GM21447 (cell line): ENCODE measurements around the gene NRP2.

ENCODE experiments used
- ATAC-seq: cut with Tn5 transposase; IDR thresholded peaks from one replicate; pipeline ENCODE4 v1.9.1; 2021; ENCODE audit not compliant: unreplicated experiment

The NRP2 gene

DNA sequence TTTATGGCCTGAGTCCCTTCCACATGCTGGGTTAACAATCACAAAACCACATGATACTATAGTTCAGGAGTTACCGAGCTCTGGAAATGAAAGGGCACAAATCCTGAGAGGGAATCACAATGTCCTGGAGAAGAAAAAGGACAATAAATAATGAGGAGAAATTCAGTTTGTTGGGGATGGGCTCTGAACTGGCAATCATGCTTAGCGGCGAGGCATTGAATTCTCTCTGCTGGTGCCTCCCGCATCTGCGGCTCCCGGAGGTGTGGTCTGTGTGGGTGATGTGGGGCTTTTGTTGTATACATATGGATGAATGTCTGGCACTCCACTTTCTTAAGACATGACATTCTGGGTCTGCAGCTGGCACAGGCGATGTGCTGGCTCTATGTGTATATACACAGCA lies 46.1 kb downstream of the NRP2 start:
- no peak for ATAC-seq

DNA sequence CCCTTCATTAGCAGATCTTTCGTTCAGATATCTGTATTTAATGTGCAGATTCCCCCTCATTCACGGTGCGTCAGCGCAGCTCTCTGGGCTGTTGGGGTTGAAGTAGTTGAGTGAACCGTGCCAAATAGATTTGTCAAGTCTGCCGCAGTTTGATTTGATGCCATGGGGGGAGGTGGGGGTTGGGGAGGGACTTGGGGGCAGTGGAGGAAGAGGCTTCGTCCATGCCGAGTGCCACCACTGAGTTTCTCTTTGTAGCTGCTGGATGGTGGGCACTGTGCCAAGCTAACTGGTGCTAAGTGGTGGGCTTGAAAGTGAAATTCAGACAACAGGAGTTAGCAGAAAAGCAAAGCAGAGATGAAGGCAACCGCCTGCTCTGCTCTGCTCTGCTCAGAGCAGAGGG lies 47.9 kb downstream of the NRP2 start:
- no peak for ATAC-seq

DNA sequence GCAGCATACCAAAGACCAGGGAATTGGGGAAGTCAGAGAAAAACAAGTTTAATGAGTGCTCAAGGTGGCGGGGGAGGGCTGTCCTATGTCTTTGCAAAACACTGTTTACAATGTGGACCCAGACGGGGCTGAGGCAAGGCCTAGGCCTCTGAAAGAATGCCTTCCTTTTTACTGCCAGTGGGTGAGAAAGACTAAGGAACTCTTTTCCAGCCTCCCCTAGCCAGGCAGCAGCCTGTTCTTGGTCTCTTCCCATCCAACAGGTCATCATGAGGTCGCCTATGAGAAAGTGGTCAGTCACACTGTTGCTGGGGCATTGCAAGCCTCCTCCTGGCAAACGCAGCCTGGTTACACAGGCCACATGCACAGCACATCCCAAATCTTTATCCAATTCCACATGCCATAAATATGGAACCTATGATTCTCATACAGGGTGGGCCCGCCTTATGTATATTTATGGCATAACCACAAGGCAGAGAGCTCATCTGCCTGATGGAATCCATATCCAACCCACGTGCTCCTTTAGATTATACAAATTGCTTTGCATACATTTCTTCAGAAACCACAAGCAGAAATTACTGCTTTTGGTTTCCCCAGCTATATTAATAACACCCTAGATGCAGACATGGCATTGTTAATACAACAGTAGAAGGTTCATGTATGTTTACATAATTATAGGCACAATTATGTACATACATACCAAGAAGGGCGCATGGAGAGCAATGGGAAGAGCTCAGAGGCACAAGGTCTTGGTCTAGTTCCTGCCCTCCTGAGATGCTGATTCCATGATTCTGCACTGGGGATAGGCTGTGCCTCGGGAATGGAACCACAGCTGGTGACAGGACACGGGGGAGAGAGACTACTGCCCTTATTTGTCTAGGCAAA lies 48.6 kb downstream of the NRP2 start:
- ATAC-seq = no peak

DNA sequence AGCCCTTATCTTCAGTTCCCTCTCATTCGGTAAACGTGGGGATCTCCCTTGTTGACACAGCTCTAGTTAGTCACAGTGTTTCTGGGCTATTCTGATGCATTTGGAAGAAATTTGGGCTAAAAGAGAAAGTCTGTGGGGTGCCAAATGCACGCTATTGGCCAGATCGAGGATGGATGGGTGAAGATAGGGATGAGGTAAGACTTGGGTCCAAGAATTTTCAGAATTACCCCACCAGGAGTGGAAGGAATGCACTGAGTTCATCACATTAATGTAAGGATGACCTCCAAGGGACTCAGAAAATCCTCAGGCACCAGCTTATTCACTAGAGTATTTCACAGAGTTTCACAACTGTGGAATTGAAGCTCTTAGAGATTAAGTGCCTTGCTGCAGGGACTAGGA lies 49.3 kb downstream of the NRP2 start:
- ATAC-seq = peak; percentile 68

DNA sequence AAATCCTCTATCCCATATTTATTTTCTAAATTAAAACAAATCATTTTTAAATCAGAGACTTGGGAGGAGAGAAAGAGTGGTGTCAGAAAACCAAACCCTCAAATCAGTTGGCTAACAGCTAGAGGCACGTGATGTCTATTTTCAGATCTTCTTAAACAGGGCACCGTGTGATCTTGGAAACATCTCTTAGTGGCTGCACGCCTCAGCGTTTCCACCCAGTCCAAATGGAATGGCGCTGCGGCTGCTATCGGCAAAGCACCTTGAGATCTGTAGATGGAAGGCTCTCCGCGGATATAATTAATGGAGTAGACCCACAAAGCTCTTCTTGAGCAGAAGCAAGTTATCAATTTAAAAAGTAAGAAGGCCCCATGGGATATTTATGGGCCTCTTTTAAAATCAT lies 50.0 kb downstream of the NRP2 start:
- no peak for ATAC-seq

DNA sequence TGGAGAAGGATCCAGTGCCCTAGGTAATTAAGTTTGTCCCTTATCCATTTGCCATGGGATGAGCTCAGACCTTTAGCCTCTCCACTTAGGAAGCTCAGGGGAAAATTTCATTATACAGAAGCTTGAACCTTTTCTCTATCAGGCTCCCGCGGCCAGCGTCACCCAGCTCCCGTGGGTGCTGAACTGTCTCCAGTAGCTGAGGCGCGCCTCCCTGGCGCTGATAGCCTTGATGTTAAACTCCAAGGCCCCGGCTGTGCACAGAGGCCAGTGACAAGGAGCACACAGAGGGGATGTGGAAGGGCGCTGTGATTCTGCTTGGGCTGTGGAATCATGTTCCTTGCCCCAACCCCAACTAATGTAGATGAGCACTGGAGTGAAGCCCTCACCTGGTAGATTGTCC lies 50.8 kb downstream of the NRP2 start:
- no peak for ATAC-seq

DNA sequence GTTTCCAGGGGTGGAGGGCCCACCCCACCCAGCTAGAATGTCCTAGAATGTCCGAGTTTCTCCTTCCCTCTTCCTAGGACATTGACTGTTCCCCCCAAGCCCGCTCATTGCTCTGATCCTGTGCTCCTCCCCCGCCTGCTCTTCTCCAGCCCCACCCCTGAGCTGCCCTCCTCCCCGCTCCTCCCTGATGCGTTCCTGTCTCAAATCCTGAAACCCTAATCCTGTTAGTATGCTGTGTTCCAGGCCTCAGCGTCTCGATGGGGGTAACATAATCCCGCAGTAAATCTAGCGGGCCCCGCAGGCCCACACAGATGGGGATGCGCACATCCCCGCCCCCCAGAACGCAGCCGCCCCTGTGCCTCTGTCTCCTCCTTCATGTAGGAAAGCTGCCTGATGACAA lies 51.3 kb downstream of the NRP2 start:
- no peak for ATAC-seq

DNA sequence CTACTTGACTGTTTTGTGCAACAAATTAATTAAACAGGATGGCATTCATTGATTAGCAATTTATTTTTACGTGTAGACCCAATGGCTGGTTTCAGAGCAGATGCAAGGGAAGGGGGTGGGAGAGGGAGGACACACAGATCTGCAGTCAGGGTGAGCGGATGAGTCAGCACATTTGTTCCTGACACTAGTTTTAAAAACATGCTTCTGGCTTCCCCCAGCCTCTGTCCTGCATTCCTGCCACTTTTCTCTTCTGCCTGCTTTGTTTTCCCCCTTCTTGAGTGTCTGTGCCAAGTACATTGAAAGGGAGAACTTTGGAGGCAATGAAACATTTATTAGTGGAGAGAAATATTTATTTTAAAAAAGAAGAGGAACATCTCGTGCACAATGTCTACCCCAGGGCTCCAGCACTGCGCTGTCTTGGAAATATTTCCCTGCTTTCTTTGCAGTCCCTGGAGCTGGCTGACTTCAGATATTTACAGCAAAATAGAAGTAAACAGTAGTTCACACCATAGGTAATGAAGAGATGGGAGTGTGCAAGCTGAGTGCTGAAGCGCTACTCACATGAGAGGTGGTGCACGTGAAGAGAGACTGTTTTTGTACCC lies 52.2 kb downstream of the NRP2 start:
- no peak for ATAC-seq

DNA sequence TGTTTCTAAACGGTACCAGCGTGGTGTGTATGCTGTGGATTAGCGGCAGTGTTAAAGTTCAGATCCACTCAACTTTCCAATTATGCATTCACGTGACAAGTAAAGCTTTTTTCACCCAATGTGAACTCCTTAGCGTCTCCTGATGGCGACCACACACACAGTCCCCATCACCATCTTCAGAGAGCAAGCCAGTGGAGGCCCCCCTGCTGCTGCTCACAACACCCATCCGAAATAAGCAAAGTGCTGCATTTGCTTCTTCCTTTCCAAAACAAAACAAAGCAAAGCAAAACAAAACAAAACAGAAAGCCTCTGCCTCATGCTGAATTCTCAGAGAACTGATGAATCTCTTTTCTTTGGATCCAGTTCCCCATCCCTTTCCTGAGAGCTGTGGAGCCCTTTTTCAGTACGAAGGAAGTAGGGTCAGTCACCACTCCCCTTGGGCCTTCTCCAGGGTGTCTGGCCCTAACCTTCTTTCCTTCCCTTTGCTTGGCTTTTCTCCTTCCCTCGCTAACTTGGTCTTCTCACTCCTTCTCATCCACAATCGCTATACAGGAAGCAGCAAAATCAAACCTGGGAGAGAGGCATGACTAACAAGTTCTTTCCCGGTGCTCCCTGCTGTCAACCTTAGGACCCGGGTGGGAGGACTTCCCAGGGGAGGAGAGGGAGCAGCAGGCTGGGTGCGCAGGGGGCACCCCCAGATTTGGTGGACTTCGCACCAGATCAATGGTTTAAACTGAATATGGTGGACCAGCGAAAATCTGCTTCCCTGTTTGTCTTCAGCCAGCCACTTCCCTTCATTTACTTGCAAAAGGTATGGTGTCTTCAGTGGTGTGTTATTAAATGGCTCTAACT lies 56.0 kb downstream of the NRP2 start:
- ATAC-seq = no peak

DNA sequence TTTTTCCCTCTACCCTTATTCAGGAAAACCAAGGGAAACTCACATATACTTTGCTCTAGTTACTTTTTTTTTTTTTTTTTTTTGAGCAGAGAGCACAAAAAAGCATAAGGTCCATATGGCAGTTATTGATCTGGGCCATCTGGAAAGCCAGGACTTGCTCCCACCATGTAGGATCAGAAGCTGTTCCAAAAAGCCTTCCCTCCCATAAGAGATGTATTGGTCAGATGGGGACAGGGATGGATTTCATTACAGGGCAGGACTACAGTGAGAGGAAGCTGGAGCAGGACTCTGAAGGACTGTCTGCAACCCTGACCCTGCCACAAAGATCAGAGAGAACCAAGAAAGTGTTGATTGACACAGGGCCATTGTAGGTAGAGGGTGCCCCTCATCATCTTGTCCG lies 57.3 kb downstream of the NRP2 start:
- ATAC-seq = no peak

DNA sequence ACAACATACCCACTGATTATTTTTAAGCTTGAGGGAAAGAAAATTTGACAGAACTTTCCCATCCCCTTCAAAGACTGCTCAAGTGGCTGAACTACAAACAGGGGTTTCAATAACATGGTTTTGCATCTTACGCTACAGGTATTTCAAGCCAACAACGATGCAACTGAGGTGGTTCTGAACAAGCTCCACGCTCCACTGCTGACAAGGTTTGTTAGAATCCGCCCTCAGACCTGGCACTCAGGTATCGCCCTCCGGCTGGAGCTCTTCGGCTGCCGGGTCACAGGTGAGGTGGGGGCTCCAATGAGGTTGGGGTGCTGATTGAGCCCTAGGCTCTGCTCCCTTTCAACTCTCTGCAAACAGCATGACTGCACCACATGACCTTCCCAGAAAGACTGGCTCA lies 58.1 kb downstream of the NRP2 start:
- no peak for ATAC-seq

DNA sequence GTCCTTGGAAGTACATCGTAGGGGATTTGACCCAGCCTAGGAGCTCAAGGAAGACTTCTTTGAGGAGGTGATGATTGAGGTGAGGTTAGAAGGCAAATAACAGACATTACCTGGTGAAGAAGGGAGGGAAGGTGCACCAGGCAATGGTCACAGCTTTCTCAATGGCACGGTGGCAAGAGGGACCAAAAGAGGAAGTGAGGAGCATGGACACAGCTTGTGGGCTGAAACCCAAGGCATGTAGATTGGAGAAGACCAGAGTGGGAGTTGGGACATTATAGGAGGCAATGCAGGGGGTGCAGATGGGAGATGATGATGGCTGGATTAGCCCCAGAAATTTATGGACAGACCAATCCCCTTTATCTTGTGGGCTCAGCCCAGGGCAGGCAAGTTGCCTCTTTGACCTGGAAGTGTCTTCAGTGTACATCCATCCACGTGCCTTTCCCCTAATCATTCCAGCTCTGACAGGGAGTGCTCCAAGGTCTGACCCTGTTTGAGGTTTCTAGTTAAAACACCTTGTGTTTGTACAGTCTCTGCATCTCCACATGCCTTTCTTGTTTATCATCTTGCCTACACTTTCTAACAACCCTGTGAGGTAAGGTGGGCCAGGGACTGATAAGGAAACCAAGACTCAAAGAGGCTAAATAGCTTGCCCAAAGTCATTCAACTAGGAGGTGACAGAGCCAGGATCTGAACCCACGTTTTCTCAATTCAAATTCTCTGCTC lies 59.1 kb downstream of the NRP2 start:
- ATAC-seq = no peak

DNA sequence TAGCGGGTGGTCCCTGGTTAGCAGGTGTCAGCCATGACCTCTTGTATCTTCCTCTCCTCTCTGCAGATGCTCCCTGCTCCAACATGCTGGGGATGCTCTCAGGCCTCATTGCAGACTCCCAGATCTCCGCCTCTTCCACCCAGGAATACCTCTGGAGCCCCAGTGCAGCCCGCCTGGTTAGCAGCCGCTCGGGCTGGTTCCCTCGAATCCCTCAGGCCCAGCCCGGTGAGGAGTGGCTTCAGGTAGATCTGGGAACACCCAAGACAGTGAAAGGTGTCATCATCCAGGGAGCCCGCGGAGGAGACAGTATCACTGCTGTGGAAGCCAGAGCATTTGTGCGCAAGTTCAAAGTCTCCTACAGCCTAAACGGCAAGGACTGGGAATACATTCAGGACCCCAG lies 60.8 kb downstream of the NRP2 start:
- ATAC-seq = no peak

DNA sequence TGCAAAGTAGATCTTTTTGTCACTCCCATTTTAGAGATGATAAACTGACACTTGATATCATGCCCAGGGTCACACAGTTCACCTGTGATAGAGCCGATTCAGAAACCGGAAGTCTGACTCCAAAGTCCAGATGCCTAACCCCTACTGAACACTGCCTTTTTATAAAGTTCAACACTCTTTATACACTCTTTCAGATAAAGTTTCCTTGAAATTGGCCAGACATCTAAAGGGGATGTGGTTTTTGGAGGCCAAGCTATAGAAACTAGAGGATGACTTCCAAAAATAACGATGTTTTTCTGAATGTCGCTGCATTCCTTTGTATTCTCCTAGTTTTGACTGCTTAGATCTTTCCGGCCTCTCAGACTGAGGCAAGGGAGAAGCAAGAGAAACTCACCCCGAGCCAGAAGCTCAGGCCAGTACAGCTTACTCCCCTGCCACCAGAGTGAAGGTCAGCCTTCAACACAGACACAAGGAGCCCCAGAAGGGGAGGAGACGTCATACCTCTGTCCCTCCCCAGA lies 61.8 kb downstream of the NRP2 start:
- no peak for ATAC-seq

DNA sequence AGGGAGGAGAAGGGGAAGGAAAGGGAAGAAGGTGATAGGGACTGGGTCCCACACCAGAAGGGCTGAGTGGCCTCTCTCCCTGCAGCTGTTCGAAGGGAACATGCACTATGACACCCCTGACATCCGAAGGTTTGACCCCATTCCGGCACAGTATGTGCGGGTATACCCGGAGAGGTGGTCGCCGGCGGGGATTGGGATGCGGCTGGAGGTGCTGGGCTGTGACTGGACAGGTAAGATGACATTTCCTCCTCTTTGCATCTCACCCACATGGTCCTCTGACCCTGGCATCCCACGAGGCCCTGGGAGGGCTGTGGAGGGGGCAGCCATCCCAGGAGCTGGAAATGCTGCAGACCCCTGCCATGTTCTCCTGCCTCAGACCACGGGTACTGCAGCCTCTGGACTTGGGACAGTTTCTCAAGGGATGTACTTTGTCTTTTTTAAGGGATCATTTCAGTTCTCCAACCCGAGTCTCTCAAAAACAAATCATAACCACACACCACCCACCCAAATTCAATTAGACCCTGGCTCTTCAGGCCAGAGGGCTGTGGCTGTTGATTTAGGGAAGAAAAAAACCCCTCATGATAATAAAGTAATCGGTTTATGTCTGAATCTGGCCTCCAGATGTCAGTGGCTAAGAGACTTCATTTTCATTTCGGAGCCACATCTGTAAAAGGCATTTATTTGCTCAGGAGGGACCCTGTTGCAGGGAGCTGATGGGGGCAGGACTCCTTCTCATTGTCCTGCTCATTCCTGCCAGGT lies 63.5 kb downstream of the NRP2 start:
- ATAC-seq = no peak

DNA sequence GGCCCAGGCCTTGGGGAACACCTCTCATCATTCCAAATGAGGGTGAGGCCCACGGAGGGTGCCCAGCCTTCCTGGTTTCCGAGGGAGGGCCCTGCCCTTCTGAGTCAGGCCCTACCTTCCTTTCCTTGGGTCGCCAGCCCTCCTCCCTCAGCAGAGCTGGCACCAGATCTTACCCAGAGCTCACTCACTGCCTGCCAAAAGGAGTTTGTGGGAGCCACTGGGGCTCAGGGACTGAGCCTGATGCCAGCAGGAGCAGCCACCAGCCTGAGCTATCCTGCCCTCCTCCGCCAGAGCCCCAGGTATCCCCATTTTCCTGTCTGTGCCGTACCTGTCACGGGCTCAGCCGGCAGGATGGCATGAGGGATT lies 64.1 kb downstream of the NRP2 start:
- ATAC-seq = no peak

DNA sequence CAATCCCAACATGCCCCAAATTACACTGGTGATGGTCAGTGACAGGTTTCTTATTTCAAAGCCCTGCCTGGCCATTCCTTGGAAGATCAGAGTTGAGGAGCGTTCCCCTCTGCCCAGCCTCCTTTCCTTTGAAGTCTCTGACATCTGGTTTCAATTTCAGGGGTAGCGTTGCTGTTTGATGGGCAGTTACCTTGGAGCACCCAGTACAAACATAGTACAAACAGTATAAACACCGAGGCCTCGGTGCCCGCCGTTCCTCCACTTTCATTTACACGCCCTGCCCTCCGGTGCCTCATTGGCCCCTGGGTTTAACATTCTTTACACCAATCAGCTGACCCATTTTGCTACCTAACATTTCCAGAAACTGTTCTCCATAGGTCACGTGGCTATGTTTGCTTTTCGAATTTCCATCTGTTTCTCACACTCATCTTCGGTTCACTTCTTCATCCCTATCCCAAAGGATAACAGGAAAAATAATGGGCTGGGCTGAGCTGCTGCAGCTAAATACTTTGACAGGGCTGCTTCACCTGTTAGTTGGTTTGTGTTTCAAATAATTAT lies 65.6 kb downstream of the NRP2 start:
- no peak for ATAC-seq

DNA sequence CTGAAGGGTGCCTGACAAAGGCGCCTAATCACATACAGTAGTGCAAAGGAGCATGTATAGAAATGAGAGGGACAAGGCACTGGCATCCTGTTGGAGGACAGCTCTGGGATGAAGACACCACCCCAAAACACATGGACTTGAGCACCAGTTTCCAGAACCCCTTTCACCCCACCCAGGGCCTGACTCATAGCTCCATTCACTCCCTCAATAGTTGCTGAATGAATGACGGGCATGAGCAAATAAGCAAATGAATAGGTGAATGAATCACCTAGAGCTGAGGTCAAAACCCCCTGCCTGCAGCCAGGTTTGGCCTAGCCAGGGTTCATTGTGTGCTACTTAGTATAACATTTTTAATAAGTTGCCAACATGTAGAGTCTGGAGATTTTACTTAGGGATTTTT lies 66.3 kb downstream of the NRP2 start:
- no peak for ATAC-seq

DNA sequence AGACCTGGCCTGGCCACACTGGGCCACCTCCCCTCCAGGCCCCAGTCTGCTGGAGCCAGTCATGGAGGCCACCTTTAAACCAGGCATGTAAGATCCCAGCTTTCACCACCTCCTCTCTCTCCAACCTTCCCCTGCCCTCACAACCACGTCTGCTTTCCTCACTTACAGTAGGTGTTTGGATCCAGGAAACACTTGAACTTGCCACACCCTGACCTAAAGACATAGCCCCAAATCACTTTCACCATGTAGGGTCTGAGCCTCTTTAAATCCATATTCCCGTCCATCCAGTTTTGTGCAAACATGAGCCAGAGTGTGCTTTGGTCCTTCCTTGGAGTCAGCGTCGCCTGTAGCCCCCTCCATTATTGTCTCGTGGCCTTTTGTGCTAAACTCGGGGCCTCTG lies 66.8 kb downstream of the NRP2 start:
- no peak for ATAC-seq

DNA sequence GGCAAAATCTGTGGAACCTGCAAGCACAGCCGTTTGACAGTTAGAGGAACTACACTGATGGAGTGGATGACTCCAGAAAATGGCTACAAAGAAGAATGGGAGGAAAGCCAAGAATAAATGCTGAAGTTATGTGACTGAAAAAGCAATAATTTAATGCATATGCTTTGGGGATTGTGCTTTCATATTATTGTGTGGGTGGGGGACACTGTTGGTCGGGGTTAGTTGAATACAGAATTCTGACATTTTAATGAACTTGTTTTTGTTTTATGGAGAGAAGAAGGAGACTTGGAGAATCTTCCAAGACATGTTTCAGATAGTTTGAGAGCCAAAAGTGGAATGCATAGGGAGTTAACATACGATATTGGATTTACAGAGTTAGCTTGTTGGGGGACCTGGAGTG lies 68.5 kb downstream of the NRP2 start:
- no peak for ATAC-seq
